ENCODE results near the gene SMURF2. TPM values are rescaled to one million over a fixed set of nuclear protein-coding genes. Genes with fewer than 3 reads are reported as not detected.

Gene SMURF2
- total and polyA plus RNA-seq, 8 donors = 41.6 to 67.6 (median 52.7) TPM

DNA sequence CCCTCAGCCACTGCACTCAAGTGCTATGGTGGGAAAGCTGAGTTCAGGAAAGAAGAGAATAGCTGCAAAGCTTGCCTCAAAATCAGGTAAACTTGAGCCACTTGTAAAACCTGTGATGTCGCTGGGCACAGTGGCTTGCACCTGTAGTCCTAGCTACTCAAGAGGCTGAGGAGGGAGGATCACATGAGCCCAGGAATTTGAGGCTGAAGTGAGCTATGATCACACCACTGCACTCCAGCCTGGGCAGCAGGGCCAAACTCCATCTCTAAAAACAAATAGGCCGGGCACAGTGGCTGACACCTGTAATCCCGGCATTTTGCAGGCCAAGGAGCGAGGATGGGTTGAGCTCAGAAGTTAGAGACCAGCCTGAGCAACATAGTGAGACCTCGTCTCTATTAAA, 26.4 kb upstream of the SMURF2 start:
- TF ChIP-seq, protein P1, sequence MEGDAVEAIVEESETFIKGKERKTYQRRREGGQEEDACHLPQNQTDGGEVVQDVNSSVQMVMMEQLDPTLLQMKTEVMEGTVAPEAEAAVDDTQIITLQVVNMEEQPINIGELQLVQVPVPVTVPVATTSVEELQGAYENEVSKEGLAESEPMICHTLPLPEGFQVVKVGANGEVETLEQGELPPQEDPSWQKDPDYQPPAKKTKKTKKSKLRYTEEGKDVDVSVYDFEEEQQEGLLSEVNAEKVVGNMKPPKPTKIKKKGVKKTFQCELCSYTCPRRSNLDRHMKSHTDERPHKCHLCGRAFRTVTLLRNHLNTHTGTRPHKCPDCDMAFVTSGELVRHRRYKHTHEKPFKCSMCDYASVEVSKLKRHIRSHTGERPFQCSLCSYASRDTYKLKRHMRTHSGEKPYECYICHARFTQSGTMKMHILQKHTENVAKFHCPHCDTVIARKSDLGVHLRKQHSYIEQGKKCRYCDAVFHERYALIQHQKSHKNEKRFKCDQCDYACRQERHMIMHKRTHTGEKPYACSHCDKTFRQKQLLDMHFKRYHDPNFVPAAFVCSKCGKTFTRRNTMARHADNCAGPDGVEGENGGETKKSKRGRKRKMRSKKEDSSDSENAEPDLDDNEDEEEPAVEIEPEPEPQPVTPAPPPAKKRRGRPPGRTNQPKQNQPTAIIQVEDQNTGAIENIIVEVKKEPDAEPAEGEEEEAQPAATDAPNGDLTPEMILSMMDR (IDR thresholded peaks at IDR 0.05) = no peak
- Histone ChIP-seq H3K36me3 (no peaks in the 10 kb centered on the region), H3K9me3 (no peaks in the 10 kb centered on the region), H3K27me3 (no peaks in the 10 kb centered on the region), H3K4me3 (no peak overlapping the region), H3K4me1 (no peaks in the 10 kb centered on the region), H3K27ac (no peak overlapping the region)
- intact Hi-C loops (cut with DNase I) = no loop called here
- ATAC-seq = no peak
- no peak for DNase-seq

DNA sequence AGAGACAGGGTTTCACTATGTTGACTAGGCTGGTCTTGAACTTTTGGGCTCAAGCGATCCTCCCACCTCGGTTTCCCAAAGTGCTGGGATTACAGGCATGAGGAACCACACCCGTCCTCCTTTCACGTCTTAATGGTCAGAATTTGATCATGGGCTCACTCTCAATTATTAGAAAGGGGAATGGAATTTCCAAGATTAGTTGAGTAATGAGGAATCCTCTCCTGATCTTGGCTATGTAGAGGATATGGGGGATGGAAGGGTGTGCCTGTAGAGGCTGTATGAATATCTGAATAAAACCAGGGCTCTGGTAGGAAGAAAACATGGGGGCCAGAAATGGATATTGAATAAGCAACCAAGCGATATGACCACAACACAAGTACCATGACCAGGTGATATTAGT, 25.9 kb upstream of the SMURF2 start:
- H3K4me1 ChIP-seq = no peaks in the 10 kb centered on the region
- H3K27me3 ChIP-seq = no peaks in the 10 kb centered on the region
- TF ChIP-seq, protein P1 (IDR thresholded peaks at IDR 0.05) = no peak
- ATAC-seq = no peak
- no peak overlapping the region for H3K27ac ChIP-seq
- H3K4me3 ChIP-seq = no peak overlapping the region
- DNase-seq = no peak
- no peaks in the 10 kb centered on the region for H3K9me3 ChIP-seq
- no peaks in the 10 kb centered on the region for H3K36me3 ChIP-seq
- intact Hi-C loops (cut with DNase I) = no loop called here

DNA sequence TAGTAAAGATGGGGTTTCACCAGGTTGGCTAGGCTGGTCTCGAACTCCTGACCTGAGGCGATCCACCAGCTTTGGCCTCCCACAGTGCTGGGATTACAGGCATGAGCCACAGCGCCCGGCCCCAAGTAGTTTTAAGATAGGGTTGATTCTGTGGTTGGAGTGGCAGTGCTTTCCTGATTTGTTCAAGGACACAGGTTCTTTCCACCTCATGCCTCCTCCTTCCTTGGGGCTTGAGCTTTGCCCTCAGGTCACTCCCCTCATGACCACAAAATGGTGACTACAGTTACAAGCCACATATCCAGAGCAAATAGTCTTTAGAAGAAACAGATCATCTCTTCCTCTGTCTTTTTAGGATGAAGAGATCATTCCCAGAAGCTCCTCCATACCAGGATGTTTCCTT, 25.3 kb upstream of the SMURF2 start:
- no peak overlapping the region for H3K27ac ChIP-seq
- no peaks in the 10 kb centered on the region for H3K27me3 ChIP-seq
- TF ChIP-seq, protein P1 (IDR thresholded peaks at IDR 0.05) = no peak
- DNase-seq (no peak), ATAC-seq (no peak)
- intact Hi-C loops (cut with DNase I) = no loop called here
- no peaks in the 10 kb centered on the region for H3K4me1 ChIP-seq
- no peak overlapping the region for H3K4me3 ChIP-seq
- H3K9me3 ChIP-seq = no peaks in the 10 kb centered on the region
- no peaks in the 10 kb centered on the region for H3K36me3 ChIP-seq

DNA sequence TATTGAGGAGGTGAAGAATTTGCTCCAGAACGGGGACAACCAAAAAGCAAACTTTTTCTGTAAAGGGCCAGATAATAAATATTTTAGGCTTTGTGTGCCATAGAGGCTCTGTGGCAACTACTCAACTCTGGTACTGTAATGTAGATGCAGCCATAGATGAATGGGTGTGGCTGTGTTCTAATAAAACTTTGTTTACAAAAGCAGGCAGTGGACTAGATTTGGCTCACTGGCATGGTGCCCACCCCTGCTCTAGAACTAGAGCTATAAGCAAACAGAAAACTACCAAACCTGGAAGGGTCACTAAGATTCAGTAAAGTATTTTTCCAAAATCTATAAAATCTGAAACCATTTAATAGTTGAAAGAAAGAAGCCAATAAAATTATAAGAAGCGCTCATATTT, 24.6 kb upstream of the SMURF2 start:
- Histone ChIP-seq H3K4me1 (no peaks in the 10 kb centered on the region), H3K27me3 (no peaks in the 10 kb centered on the region), H3K9me3 (no peaks in the 10 kb centered on the region), H3K36me3 (no peaks in the 10 kb centered on the region), H3K27ac (no peak overlapping the region), H3K4me3 (no peak overlapping the region)
- no peak for ATAC-seq
- intact Hi-C loops (cut with DNase I) = no loop called here
- DNase-seq = no peak
- TF ChIP-seq, protein P1 (IDR thresholded peaks at IDR 0.05) = no peak

DNA sequence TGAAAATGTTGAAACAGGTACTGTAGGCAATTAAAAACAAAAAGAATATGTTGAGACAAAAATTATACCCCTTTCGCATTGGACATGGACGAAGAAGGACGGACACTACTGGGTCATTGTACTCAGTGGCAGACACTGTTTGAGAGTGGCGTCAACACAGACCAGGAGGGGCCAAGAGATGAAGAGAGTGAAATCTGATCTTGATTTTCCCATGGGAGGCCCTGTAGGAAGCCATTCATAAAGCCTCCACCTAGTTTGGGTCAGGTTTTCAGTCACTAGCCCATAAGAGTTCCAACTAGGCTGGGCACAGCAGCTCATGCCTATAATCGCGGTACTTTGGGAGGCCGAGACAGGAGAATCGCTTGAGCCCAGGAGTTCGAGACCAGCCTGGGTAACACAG, 23.6 kb upstream of the SMURF2 start:
- no peaks in the 10 kb centered on the region for H3K27me3 ChIP-seq
- no peaks in the 10 kb centered on the region for H3K36me3 ChIP-seq

More for the DNA sequence above, 23.6 kb upstream of the SMURF2 start:
- DNase-seq (no peak), ATAC-seq (no peak)
- Histone ChIP-seq H3K27ac (no peak overlapping the region), H3K4me3 (no peak overlapping the region), H3K9me3 (no peaks in the 10 kb centered on the region), H3K4me1 (no peaks in the 10 kb centered on the region)
- TF ChIP-seq, protein P1 (IDR thresholded peaks at IDR 0.05) = no peak
- intact Hi-C loops (cut with DNase I) = no loop called here

All from left lung (tissue), 10 donors.